ENCODE data around the gene NLN. TPM values are rescaled to one million over a fixed set of nuclear protein-coding genes. Genes with fewer than 3 reads are reported as not detected.

Gene NLN
- total RNA-seq, 4 donors from 2014 or later, result 6.5 to 11.5 (median 9.8) TPM

DNA sequence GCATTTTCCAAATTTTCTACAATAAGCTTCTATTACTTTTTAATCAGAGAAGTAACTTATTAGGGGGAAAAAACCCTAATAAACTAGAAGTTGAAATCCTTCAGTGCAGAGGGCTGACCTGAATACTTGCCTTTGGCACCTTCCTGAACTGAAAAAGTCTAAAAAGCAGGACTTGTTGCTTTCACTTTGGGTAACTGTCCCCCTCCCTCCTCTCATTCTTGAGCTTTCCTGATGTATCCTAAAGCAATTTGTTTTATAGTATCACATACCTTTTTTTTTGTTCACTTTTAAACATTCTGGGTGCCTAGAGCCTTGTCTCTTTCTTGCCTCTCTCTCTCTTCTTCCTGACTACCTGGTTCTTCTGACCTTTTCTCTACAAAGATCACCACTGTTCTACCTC, 140.4 kb downstream of the NLN start:
- Histone ChIP-seq H3K9me3 (no peaks in the 10 kb centered on the region), H3K4me1 (no peaks in the 10 kb centered on the region), H3K27me3 (no peaks in the 10 kb centered on the region), H3K36me3 (no peaks in the 10 kb centered on the region), H3K27ac (no peak overlapping the region), H3K4me3 (no peak overlapping the region)
- TF ChIP-seq POLR2AphosphoS5 (IDR thresholded peaks at IDR 0.05), result no peak
- TF ChIP-seq, protein P1, sequence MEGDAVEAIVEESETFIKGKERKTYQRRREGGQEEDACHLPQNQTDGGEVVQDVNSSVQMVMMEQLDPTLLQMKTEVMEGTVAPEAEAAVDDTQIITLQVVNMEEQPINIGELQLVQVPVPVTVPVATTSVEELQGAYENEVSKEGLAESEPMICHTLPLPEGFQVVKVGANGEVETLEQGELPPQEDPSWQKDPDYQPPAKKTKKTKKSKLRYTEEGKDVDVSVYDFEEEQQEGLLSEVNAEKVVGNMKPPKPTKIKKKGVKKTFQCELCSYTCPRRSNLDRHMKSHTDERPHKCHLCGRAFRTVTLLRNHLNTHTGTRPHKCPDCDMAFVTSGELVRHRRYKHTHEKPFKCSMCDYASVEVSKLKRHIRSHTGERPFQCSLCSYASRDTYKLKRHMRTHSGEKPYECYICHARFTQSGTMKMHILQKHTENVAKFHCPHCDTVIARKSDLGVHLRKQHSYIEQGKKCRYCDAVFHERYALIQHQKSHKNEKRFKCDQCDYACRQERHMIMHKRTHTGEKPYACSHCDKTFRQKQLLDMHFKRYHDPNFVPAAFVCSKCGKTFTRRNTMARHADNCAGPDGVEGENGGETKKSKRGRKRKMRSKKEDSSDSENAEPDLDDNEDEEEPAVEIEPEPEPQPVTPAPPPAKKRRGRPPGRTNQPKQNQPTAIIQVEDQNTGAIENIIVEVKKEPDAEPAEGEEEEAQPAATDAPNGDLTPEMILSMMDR (IDR thresholded peaks at IDR 0.05), result no peak
- TF ChIP-seq POLR2A (IDR thresholded peaks at IDR 0.05), result no peak
- no peak for TF ChIP-seq EP300 (IDR thresholded peaks at IDR 0.05)
- no peak for ATAC-seq

DNA sequence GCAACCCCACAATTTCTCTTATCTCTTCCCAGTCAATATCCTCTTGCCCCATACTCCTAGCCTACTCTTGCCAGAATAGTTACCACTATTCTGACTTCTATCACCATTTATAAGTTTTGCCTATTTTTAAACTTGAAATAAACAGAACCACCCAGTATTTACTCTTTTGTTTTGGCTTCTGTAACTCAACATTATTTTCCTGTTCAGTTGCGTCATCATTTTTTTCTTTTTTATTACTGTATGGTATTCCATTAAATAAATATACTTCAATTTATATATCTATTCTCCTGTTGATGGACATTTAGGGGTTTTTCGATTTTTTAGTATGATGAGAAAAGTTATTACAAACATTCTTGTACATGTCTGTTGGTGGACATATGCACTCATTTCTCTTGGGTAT, 141.7 kb downstream of the NLN start:
- H3K9me3 ChIP-seq, result no peaks in the 10 kb centered on the region
- H3K4me1 ChIP-seq, result no peaks in the 10 kb centered on the region
- H3K36me3 ChIP-seq, result no peaks in the 10 kb centered on the region
- no peak overlapping the region for H3K27ac ChIP-seq
- WGBS, 2 donors (ENCODE audit: low coverage in 1 of 2), result 92 to 100% methylated on average over 2 of the region's 2 CpGs
- ATAC-seq, result no peak
- H3K4me3 ChIP-seq, result no peak overlapping the region
- H3K27me3 ChIP-seq, result no peaks in the 10 kb centered on the region
- TF ChIP-seq EP300 (IDR thresholded peaks at IDR 0.05) (no peak), POLR2AphosphoS5 (IDR thresholded peaks at IDR 0.05) (no peak), POLR2A (IDR thresholded peaks at IDR 0.05) (no peak)
- TF ChIP-seq, protein P1 (IDR thresholded peaks at IDR 0.05), result no peak

DNA sequence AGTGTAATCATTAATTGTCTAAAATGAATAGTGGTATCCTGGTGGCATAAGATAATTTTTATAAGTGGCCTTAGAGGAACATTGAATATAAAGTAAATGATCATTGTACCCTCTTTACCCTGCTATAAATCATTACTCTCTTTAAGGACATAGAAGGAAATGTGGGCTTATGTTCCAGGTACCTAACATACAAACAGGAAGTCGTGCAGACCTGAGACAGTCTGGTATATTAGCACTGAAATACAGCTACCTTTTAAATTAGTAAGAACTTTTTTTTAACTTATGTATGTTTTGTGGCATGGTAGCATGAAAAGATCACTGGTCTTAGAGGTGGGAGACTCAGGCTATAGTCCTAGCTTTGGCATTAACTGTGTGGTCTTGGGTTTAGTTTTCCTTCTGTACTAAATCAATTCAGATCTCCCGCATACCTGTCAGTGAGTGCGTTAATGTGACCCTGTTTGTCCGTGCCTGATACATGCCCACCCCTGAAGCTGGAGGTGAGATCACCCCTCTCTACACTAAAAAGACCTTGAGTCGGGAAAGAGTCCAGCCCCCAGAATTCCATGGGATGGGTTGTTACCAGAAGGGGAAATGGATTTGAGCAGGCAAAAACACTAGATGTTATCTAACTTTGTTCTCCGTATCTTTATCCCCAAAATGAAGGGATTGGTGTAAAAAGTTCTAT, 145.0 kb downstream of the NLN start:
- Histone ChIP-seq H3K4me1 (no peaks in the 10 kb centered on the region), H3K27me3 (no peaks in the 10 kb centered on the region), H3K36me3 (no peaks in the 10 kb centered on the region), H3K27ac (no peak overlapping the region), H3K4me3 (no peak overlapping the region), H3K9me3 (no peaks in the 10 kb centered on the region)
- TF ChIP-seq, protein P1 (IDR thresholded peaks at IDR 0.05), result no peak
- TF ChIP-seq POLR2A (IDR thresholded peaks at IDR 0.05), result no peak
- no peak for TF ChIP-seq EP300 (IDR thresholded peaks at IDR 0.05)
- TF ChIP-seq POLR2AphosphoS5 (IDR thresholded peaks at IDR 0.05), result no peak
- ATAC-seq, result no peak
- WGBS, 2 donors (ENCODE audit: low coverage in 1 of 2), result 53 to 75% methylated on average over 5 to 6 of the region's 6 CpGs

DNA sequence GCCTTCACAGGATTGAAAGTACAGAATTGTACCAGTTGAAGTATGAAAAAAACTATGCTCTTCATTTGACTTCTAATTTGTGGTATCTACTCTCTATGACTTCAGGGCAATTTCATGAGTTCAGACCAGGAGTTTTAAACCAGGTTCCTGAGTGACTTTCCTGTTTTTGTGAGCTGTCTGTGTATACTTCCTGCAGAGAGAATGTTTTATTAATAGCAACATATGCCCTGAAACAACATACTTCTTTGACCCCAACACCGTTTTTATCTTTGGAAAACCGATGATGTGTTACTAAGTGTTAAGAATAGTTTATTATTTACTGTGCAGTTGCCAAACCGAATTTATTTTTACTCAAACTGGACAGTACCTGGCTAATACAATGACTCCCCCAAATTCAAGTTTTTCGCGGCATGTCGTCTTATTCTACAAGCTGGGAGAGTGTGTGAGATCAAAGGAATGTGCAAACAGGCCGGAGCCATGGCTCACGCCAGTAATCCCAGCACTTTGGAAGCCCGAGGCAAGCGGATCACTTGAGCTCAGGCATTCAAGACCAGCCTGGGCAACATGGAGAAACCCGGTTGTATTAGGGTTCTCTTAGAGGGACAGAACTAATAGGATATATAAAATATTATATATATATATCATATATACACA, 145.7 kb downstream of the NLN start:
- Histone ChIP-seq H3K27ac (no peak overlapping the region), H3K4me1 (no peaks in the 10 kb centered on the region), H3K4me3 (no peak overlapping the region), H3K36me3 (no peaks in the 10 kb centered on the region), H3K27me3 (no peaks in the 10 kb centered on the region), H3K9me3 (no peaks in the 10 kb centered on the region)
- ATAC-seq, result no peak
- TF ChIP-seq EP300 (IDR thresholded peaks at IDR 0.05), result no peak
- TF ChIP-seq POLR2A (IDR thresholded peaks at IDR 0.05), result no peak
- no peak for TF ChIP-seq POLR2AphosphoS5 (IDR thresholded peaks at IDR 0.05)
- TF ChIP-seq, protein P1 (IDR thresholded peaks at IDR 0.05), result no peak
- 45 to 66% methylated on average over 11 of the region's 11 CpGs for WGBS, 2 donors (ENCODE audit: low coverage in 1 of 2)

DNA sequence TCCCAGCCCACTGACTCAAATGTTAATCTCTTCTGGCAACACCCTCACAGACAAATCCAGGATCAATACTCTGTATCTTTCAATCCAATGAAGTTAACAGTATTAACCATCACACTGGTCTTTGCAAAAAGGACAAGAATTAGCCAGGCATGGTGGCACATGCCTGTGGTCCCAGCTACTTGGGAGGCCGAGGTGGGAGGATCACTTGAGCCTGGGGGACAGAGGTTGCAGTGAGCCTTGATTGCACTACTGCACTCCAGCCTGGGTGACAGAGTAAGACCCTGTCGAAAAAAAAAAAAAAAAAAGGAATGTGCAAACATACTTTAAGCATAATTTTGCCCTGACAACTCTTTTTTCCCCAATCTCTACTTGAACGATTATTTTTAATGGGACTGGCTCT, 146.5 kb downstream of the NLN start:
- Histone ChIP-seq H3K27me3 (no peaks in the 10 kb centered on the region), H3K9me3 (no peaks in the 10 kb centered on the region), H3K4me3 (no peak overlapping the region), H3K4me1 (no peaks in the 10 kb centered on the region), H3K36me3 (no peaks in the 10 kb centered on the region), H3K27ac (no peak overlapping the region)
- no peak for TF ChIP-seq POLR2A (IDR thresholded peaks at IDR 0.05)
- TF ChIP-seq, protein P1 (IDR thresholded peaks at IDR 0.05), result no peak
- no peak for TF ChIP-seq POLR2AphosphoS5 (IDR thresholded peaks at IDR 0.05)
- no peak for TF ChIP-seq EP300 (IDR thresholded peaks at IDR 0.05)
- no peak for ATAC-seq
- 71 to 100% methylated on average over 2 to 3 of the region's 3 CpGs for WGBS, 2 donors (ENCODE audit: low coverage in 1 of 2)
